ENCODE results near the gene RAPGEF4. TPM values are rescaled to one million over a fixed set of nuclear protein-coding genes. Genes with fewer than 3 reads are reported as not detected.

The RAPGEF4 gene
- total RNA-seq, 1 donor from 2014 or later: 16.6 TPM

DNA sequence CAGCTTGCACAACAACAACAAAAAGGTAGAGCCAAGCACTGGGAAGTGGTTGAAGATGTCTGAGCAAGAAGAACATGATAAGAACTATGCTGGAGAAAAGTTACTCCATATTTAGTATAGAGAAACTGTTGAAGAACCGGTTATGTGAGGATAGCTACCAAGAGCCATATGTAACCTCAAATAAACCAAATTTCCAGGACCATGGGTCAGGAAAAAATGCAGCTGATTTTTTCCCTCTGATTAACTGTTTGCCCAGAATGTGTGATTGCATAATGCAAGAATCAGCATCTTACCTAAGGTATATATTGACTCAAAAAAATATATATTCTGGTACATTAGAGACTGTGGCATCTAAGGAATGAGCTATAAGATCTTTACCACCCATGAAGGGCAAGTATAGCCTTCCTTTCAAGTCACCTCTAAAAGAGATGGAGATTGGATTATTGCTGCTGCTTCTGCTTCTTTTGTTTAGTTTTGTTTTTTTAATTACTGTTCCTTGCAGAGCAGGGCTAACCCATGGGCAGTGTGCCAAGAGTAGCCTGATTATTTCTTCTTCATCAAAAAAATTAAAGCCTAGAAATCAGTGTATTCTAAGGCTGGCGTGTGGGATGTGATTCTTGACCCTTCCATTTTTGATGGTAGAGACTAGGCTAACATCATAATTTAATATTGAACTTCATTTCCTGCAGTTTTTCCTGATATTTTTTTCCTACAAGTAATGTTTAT lies 263.1 kb downstream of the RAPGEF4 start:
- no peak for DNase-seq
- intact Hi-C loops (cut with micrococcal nuclease): no loop called here
- no peak for ATAC-seq

DNA sequence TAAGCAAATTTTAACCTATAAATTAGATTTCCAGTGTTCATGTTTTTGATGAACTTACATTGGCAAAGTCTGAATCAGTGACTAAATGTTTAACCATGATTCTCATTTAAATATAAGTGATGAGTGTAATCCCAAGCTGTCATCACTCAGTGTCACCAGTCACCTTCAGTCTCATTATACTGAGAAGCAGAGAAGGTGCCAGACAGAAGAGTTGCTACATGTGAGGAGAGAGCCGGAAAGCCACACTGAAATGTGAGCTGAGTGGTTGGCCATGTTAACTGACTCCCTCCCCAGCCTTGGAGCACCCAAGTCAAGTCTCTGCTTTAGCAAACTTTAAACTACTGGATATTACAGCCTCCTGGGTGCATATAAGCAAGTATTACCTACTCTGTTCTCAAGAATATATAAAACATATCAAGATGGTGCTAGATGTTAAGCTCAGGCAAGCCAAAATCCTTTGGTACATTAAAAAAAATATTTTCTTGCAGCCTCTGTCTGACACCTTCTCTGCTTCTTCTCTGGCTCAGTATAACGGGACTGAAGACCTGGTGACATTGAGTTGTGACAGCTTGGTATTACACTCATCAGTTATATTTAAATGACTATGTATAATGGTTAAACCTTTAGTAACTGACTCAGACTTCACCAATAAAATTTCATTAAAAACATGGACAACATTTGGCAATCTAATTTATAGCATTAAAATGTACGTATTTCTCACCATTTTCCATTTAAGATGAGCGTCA lies 264.2 kb downstream of the RAPGEF4 start:
- intact Hi-C loops (cut with micrococcal nuclease): no loop called here
- no peak for DNase-seq
- peak; percentile 93 for ATAC-seq

DNA sequence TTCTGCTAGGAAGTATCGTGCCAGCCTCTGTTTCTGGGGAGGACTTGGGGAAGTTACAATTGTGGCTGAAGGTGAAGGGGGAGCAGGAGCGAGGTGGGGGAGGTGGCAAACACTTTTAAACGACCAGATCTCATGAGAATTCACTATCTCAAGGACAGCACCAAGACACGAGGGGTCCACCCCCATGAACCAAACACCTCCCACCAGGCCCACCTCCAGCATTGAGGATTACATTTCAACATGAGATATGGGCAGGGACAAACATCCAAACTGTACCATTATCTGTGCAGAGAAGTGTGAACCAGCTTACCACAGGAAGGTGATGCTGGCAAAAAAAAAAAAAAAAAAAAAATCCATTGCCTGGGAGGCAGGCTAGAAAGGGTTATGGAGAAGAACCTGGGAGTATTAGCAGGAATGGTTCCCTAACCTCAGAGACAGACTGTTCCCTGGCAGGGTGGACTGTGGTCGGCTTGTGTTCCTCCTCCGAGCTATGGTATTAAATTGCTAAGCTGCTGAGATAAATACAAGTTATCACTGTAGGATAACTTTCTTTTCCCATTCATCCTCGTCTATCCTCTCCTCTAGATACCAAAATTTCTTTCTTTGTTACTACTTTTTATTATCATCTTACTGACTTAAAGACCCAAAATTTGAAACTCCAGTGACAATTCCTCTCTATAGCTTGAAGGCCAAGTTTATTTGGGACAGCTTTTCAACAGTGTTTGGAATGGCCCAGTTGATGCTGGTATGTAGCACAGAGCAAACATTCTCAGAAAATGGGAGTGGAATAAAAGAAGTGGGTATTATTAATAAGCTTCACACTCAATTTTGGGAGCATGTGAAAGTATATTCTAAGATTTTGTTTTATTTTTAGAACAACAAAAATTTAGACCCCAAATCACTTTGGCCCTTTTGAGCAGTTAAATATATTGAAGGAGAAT lies 266.3 kb downstream of the RAPGEF4 start:
- DNase-seq (no peak), ATAC-seq (no peak)
- intact Hi-C loops (cut with micrococcal nuclease): no loop called here

DNA sequence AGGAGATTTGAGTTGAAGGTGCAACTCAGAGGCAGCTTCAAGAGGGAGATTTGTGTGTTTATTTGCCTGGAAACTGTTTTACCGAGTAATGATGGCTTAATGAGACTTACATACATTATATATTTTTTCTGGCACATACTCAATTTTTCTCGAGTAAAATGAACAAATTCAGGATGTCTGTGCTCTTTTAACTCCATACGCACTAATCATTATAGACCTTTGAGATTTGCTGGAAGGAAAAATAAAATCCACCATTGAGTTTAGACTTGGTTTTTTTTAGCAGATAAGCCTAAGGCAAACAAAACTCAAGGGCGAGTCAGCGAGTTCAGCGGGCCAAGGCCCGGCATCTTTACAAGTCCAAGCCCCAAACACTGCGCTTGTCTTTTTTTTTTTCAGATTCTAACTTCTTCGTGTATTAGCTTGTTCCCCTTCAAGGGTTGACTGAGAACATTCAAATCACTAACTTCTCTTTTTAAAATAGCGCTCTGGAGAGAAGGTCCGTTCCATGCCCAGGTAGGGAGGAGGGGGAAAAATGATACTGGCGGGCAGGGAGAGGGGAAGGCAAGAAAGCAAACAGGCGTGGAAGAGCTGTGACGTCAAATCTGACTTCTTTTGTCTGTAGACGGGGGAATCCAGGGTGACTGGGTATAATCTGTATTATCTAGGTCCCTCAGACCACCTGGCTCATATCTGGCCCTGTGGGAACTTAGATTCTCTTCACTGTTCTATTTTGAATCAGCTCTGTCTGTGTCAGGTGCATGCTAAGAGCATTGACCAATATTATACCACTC lies 267.3 kb downstream of the RAPGEF4 start:
- ATAC-seq: no peak
- intact Hi-C loops (cut with micrococcal nuclease): no loop called here
- DNase-seq: no peak

DNA sequence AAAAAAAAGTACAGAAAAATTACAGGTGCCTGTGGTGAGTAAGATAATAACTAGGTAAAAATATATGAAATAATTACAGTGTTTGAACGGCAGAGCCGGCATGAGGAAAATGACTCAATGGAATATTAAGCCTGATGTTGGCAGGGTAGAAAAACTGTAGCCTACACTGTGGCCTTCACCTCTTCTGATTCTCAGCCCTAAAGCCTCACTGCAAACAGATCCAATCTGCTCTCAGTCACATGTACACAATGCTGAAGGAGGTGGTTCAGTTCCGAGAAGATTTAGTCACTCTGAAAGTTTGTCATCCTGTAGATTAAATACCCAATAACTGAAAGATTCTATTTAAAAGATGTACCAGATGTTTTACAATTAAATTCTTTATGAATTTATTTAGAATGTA lies 273.1 kb downstream of the RAPGEF4 start:
- ATAC-seq (no peak), DNase-seq (no peak)
- intact Hi-C loops (cut with micrococcal nuclease): no loop called here

DNA sequence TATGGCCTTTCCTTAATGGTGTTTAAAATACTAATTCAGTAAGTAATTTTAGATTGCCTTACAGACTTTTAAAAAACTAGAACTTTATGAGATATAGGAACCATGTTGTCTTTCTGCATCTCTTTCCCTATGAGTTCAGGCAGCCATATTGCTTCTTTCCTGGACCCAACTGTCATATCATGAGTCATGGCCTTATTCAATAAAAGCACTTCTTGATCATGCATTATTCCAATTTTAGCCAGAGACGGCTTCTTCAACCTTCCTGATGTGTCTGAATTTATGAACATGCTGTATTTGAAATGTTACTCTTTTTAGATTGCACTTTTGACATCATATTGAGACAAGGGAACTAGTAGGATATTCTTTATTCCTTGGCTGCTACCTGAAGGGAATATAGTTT lies 274.6 kb downstream of the RAPGEF4 start:
- no peak for DNase-seq
- no peak for ATAC-seq
- intact Hi-C loops (cut with micrococcal nuclease): no loop called here

DNA sequence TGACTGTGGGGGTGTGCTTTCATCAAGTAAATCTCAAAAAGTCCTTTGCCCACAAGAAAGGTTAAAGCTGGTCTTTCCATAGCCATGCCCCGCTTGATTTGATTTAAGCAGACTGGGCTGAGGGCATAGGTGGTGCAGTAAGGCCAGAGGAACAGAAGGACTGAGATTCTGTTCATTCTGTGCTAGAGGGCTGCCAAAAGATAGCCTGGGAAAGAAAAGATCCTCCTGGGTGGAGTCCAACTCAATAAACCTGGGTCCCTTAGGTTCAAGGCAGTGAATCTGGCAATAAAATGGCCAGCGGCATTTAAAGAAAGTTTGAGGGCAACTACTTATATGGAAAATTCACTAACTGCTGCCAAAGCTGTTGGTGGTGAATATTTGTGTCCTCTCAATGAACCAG lies 280.8 kb downstream of the RAPGEF4 start:
- DNase-seq (no peak), ATAC-seq (no peak)
- intact Hi-C loops (cut with micrococcal nuclease): no loop called here

DNA sequence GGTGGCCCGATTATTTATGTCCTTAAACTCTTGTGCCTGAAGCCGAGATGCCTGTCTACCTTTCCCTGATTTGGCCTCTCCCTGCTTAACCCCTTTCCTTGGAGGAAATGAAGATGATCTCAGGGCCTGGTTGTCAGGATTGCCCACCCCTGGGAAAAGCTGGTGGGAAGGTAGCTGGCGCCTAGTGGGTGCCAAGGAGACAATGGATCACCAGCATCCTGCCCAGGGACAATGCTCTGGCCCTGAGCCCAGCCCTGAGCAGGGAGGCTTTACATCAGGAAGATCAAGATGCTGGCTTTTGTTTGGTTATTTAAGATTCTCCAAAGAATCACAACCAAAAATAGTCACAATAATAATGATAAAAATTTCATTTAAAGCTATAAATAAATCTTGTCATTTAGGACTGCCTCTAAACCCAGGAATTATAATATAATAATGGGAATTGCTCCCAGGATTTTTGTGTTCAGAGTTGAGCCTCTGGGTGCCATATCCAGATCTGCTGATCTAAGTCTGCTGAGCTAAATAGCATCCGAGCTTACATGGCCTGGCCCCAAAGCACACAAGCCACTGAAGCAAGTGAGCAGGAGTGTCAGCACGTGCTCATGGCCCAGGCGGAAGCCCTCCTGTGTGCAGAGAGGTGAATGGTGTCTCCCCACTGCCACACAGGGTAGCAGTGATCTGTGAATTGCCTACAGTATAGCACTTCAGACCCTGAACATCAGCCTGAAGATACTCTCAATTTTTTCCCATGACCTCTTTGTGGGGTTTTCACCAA lies 282.2 kb downstream of the RAPGEF4 start:
- no peak for ATAC-seq
- intact Hi-C loops (cut with micrococcal nuclease): no loop called here
- DNase-seq: no peak

DNA sequence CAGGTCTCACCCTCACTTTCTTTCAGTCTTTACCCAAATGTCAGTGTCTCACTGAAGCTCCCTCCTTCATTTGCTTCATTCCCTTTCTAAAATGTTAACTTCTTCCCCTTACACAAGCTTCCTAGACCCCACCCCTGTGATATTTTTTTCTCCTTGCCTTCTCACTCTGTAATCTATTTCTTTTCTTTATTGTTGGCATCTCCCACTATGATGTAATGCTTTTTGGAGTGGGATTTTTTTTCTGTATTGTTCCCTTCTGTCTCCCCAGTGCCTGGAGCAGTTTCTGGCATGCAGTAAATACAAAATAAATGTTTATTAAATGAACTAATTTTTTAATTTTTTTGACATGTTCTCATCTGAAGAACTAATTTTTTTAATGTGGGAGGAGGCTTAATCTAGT lies 284.1 kb downstream of the RAPGEF4 start:
- ATAC-seq: no peak
- DNase-seq: no peak
- intact Hi-C loops (cut with micrococcal nuclease): no loop called here

DNA sequence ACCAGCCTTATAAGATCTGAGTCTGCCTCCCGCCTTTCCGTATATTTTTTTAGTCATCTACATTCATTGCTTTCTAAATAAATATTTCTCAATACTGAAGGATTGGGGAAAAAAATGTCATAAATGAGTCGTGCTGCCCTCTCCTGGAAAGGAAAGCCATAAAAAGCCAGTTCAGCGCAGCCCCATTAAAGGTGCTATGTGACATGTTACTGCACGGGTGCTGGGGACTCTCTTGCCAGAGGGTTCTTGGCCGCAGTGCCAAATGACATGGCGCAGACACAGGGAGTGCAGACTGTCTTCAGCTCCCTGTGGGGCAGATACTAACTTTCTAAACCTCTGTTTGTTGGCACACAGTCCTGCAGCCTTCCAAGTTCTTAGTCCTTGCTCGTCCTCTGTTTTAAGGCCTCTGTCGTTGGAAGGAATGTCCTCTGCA lies 286.3 kb downstream of the RAPGEF4 start:
- intact Hi-C loops (cut with micrococcal nuclease): no loop called here

DNA sequence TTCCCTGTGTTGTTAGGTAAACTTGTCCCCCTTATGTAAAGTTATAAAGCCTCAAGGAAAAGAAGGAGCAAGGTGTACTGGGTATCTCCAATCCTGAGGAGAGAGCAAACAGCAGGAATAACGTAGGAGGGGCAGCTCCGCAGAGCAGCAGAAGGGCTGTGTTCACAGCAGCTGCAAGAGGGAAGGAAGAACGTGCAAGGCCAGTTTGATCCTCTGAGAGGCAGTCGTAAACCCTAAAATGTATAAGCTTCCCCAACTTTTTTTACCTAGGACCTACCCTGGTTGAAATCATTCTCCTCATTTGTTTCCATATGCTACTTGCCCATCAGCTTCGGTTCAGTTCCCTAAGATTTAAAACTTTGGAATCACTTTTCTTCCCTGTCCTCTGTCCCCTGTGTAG lies 288.1 kb downstream of the RAPGEF4 start:
- no peak for DNase-seq
- intact Hi-C loops (cut with micrococcal nuclease): no loop called here
- no peak for ATAC-seq

More for the DNA sequence above, 286.3 kb downstream of the RAPGEF4 start:
- ATAC-seq (peak; percentile 92), DNase-seq (peak; percentile 73)

DNA sequence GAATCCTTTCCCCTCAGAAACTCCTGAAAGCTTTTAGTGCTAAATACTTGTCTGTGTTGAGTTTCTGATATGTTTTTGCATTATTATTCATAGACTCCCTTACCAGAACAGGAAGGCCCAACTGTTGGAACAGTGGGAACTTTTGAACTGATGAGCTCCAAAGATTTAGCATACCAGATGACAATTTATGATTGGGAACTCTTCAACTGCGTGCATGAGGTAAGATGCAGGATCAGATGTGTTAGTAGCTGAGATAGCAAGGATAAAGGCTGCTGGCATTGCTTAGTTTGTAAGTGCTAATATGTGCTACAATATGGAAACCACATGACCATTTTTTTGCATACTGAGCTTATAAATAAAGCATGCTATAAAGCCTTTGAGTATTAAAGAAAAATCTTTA lies 290.8 kb downstream of the RAPGEF4 start:
- DNase-seq (no peak), ATAC-seq (no peak)
- intact Hi-C loops (cut with micrococcal nuclease): loop anchor here (2.0 kb wide), 1 partner anchor 184 kb away; no protein-coding TSS in a partner anchor

DNA sequence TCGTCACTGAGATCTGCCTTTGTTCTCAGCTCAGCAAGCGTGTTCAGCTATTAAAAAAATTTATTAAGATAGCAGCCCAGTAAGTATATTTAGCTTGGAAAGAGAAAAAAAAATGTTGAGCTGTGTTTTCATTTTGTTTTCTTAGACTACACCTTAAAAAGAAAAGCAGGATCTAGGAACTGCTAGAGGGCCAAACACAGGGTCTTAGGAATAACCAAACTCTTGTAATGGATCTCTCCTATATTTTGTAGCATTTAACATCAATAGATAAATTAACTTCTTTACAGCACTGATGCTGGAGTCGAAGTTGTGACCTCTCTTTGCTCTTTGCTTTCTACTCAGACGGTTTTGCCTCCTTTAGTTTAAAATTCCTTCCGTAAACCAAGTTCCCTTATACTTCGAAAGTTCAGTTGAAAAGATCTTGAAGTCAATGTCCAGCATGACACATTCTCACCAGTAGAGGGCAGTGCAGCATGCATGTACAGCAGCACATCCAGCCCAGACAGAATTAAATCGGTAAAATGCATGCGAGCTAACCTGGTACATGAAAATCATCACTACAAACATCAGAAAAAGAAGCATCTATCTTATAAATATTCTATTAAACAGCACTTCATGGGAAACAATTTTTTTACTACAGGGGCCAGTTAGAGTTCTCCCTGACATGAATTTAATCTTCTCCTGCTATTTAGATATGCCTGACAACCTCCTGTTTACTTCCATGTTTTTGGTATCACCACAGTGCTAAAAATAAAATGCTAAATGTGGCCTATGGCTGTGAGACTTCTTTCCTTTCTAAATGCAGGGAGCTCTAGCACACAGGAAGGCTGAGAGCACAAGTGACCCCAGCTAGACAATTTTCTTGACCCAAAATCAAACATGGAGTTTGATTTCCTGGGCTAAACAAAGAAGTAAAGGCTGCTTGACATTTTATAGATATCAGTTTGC lies 291.8 kb downstream of the RAPGEF4 start:
- peak; percentile 88 for ATAC-seq
- intact Hi-C loops (cut with micrococcal nuclease): loop anchor here (2.0 kb wide), 1 partner anchor 183 kb away; no protein-coding TSS in a partner anchor
- DNase-seq: peak; percentile 66

DNA sequence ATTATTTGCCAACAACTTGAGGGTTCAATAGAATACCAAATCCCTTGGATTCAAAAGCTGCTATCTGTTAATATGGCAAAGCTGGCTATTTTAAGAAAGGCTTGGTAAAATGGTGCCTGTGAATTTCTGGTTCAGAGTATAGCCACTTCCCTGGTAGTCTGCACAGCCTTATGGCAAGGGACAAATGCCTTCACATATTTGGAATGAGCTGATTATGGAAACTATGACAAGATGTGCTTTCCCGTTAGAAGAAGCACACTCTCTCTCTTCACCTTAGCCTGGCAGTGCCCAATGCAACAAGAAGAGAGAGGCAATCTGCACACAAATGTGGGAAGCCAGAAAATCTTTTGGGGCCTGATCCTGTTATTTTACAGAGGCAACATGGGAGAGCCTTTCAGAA lies 292.5 kb downstream of the RAPGEF4 start:
- ATAC-seq: peak; percentile 69
- intact Hi-C loops (cut with micrococcal nuclease): no loop called here
- DNase-seq: no peak

DNA sequence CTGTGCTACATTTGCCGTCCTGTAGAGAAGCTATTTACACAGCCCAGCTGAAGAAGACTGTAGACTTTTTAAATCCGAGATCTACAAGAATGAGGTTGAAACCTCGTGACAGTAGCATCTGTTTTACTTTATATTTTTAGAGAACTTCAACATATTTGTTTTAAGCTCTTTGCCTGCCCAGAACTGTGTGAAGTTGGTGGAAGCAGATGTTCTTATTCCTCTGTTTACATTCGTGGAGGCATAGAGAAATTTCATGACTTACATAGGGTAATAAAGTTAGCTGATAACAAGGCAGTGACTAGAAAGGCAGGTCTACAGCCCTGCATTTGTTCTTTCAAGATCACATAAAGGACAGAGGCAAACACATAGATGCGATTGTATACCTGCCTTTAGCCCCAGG lies 293.0 kb downstream of the RAPGEF4 start:
- intact Hi-C loops (cut with micrococcal nuclease): no loop called here
- ATAC-seq: no peak
- no peak for DNase-seq

DNA sequence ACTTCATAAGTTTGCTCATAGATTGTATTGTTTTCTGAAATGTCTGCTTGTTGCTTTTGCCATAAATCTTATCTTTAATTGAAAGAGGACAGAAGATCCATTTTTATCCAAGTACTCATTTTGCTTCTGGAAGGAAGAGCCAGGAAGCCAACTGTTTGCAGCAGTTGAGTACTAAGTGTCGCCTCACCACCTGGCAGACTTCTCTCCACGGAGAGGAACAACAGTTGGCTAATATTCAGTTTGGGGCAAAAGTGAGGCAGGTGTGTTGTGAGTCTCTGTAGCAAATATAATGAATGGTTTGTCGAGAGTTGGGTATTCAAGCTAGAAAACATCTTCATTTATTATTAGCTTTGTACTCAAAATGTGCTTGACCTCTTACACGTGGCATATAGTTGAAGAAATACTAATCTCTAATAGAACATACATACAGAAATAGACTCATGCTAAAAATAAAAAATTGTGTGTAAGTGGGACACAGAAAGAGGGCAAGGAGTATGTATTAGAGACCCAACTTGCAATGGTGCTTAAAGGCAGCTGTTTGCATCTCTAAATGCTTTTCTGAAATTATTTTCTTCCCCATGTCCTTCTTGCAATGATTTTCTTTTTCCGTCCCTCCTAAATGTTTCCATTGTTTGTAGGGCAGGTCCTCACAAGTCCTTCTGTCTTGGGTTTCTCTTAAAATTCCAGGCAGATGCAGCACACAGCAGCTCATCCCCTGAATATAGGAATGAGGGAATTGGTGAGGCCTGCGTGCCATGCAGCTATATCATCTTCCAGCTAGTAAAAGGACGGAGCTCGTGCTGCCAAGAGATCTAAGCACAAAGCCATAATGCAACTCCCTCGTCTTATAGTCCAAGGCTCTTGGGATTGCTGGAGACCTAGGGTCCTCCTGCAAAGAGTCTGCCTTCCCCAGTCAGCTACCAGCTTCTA lies 295.2 kb downstream of the RAPGEF4 start:
- no peak for ATAC-seq
- intact Hi-C loops (cut with micrococcal nuclease): loop anchor here (5.0 kb wide), 1 partner anchor 41 kb away; no protein-coding TSS in a partner anchor
- DNase-seq: no peak
